HepG2 (cell line): Measurements from ENCODE around the gene ST8SIA2. TPM values are rescaled to one million over a fixed set of nuclear protein-coding genes. Genes with fewer than 3 reads are reported as not detected.

Experiments
- ATAC-seq: fragments of 200-7000 bp; cut with Tn5 transposase; 3 replicates; pipeline ENCODE4 v1.9.1; 2020; ENCODE audit warnings: mild to moderate bottlenecking, moderate library complexity
- BruUV-seq: library from RNA; stranded (reverse); fragments of 400-500 nt; replicated peaks from 2 replicates; lab custom pipeline; 2021; lab: Mats Ljungman, UMichigan
- CTCF ChIA-PET: fragments of 300-600 bp; formaldehyde crosslinking; extraction: SDS; loops from one replicate; lab custom pipeline; 2021; ENCODE audit warnings: low total read pairs, inconsistent platforms, low intra/inter-chr PET ratio; lab: Yijun Ruan, JAX
- POLR2A ChIA-PET: fragments of 350-600 bp; sonication (Branson Sonifier 250); formaldehyde crosslinking; loops from one replicate; lab custom pipeline; 2020; ENCODE audit warnings: antibody characterized with exemption, inconsistent platforms; lab: Yijun Ruan, JAX
- DNase-seq: peaks from one replicate; pipeline ENCODE4 v3.0.0-alpha.2; 2015; ENCODE audit warnings: low spot score
- FAIRE-seq: peaks from 3 replicates; lab custom pipeline; 2011; peaks lifted over from hg19 to GRCh38; lab: Jason Lieb, UNC
- H2AFZ ChIP-seq: one replicate; pipeline ENCODE4 v1.6.1; 2011; ENCODE audit warnings: low read length, inconsistent platforms
- H3K27ac ChIP-seq: fragments of 300-600 bp; 3 replicates; pipeline ENCODE4 v1.8.0; 2011; ENCODE audit warnings: mixed run types, mild to moderate bottlenecking, mixed read lengths, low read length, inconsistent platforms; ENCODE audit not compliant: insufficient read depth; ENCODE audit errors: extremely low read length
- H3K27me3 ChIP-seq, 2 experiments: fragments of 200-600 bp in 1 of 2; 2 replicates in 1 of 2; 3 replicates in 1 of 2; pipeline versions ENCODE4 v1.6.0 to v1.8.0; 2011; ENCODE audit warnings: low read length in 2 of 2, mild to moderate bottlenecking in 2 of 2, moderate library complexity in 2 of 2, inconsistent platforms in 1 of 2; ENCODE audit not compliant: insufficient read depth in 2 of 2, control insufficient read depth in 1 of 2
- H3K36me3 ChIP-seq, 2 experiments: fragments of 200-600 bp in 1 of 2; replicated peaks in 1 of 2; 2 replicates in 1 of 2; 3 replicates in 1 of 2; pipeline versions ENCODE4 v1.5.1 to v1.8.0; 2011; ENCODE audit warnings: low read length in 2 of 2, inconsistent platforms in 1 of 2; ENCODE audit not compliant: insufficient read depth in 2 of 2, control insufficient read depth in 1 of 2
- H3K4me1 ChIP-seq: 2 replicates; pipeline ENCODE4 v1.5.1; 2012; ENCODE audit warnings: low read length, inconsistent platforms; ENCODE audit not compliant: insufficient read depth
- H3K4me2 ChIP-seq: 2 replicates; pipeline ENCODE4 v1.6.0; 2011; ENCODE audit warnings: low read depth, low read length, inconsistent platforms
- H3K4me3 ChIP-seq, 3 experiments: fragments of 200-600 bp in 1 of 3; sonication (generic), shearing (Covaris generic) in 1 of 3; replicated peaks in 1 of 3; 2 replicates each; pipeline ENCODE4 v1.5.1; 2011 to 2016; ENCODE audit warnings: low read length in 3 of 3, inconsistent platforms in 2 of 3, low read depth in 2 of 3, mild to moderate bottlenecking in 2 of 3, control low read depth in 1 of 3, mixed read lengths in 1 of 3; ENCODE audit not compliant: insufficient read depth in 1 of 3
- H3K79me2 ChIP-seq: one replicate; pipeline ENCODE4 v1.6.1; 2011; ENCODE audit warnings: low read length, inconsistent platforms; ENCODE audit not compliant: insufficient read depth
- H3K9ac ChIP-seq: 2 replicates; pipeline ENCODE4 v1.6.0; 2011; ENCODE audit warnings: mild to moderate bottlenecking, low read depth, low read length, inconsistent platforms; ENCODE audit not compliant: insufficient read depth
- H3K9me3 ChIP-seq: 2 replicates; pipeline ENCODE4 v1.5.1; 2012; ENCODE audit warnings: mild to moderate bottlenecking, low read length
- H4K20me1 ChIP-seq: 2 replicates; pipeline ENCODE4 v1.6.0; 2011; ENCODE audit warnings: inconsistent platforms, mild to moderate bottlenecking, low read length, moderate library complexity; ENCODE audit not compliant: insufficient read depth
- BATF2 ChIP-seq: sonication (generic); formaldehyde crosslinking; IDR thresholded peaks from 2 replicates; pipeline ENCODE4 v1.8.0; 2022; ENCODE audit warnings: mild to moderate bottlenecking, missing genetic modification reagents, moderate library complexity
- HOXD1 ChIP-seq: sonication (generic); formaldehyde crosslinking; IDR thresholded peaks from 2 replicates; pipeline ENCODE4 v1.5.0; 2020; ENCODE audit warnings: missing genetic modification reagents
- KDM5B ChIP-seq: sonication (generic); formaldehyde crosslinking; IDR thresholded peaks from 2 replicates; pipeline ENCODE4 v1.4.0; 2020; ENCODE audit warnings: missing genetic modification reagents, mild to moderate bottlenecking, borderline replicate concordance
- KLF11 ChIP-seq: IDR thresholded peaks from 2 replicates; pipeline ENCODE4 v1.6.1; 2016; ENCODE audit warnings: missing compliant biosample characterization
- KLF12 ChIP-seq: sonication (generic); formaldehyde crosslinking; IDR thresholded peaks from 2 replicates; pipeline ENCODE4 v1.4.0; 2020; ENCODE audit warnings: missing genetic modification reagents, borderline replicate concordance
- MEF2D ChIP-seq: sonication (generic); formaldehyde crosslinking; IDR thresholded peaks from 2 replicates; pipeline ENCODE4 v1.5.1; 2020; ENCODE audit warnings: mild to moderate bottlenecking, missing genetic modification reagents
- NBN ChIP-seq: fragments of 450-650 bp; conservative IDR thresholded peaks from 2 replicates; pipeline ENCODE4 v1.6.1; 2017
- TARDBP ChIP-seq: sonication (generic); formaldehyde crosslinking; IDR thresholded peaks from 2 replicates; pipeline ENCODE4 v1.8.0; 2022; ENCODE audit warnings: mild to moderate bottlenecking, missing genetic modification reagents
- TP53 ChIP-seq: sonication (generic); formaldehyde crosslinking; conservative IDR thresholded peaks from 2 replicates; pipeline ENCODE4 v1.4.0; 2020; ENCODE audit warnings: missing genetic modification reagents
- ZNF20 ChIP-seq: sonication (generic); formaldehyde crosslinking; IDR thresholded peaks from 2 replicates; pipeline ENCODE4 v1.4.0; 2020; ENCODE audit warnings: mild to moderate bottlenecking, moderate library complexity, missing genetic modification reagents
- ZNF280D ChIP-seq: sonication (generic); formaldehyde crosslinking; IDR thresholded peaks from 2 replicates; pipeline ENCODE4 v1.5.1; 2020; ENCODE audit warnings: mild to moderate bottlenecking, missing genetic modification reagents
- ZNF335 ChIP-seq: sonication (generic); formaldehyde crosslinking; IDR thresholded peaks from 2 replicates; pipeline ENCODE4 v1.4.0; 2020; ENCODE audit warnings: missing genetic modification reagents
- ZNF558 ChIP-seq: sonication (generic); formaldehyde crosslinking; IDR thresholded peaks from 2 replicates; pipeline ENCODE4 v1.9.0; 2022; ENCODE audit warnings: mild to moderate bottlenecking, missing genetic modification reagents, borderline replicate concordance
- WGBS: methylation state at CpG from one replicate; pipeline ENCODE4 v1.1.6; 2017; ENCODE audit warnings: low lambda C conversion rate; 5-methylcytosine and 5-hydroxymethylcytosine counted together
- in situ Hi-C: cut with HindIII; loops from 2 replicates; pipeline ENCODE4 v1.10.0; 2017; ENCODE audit warnings: low pct_unique_long_range_greater_than_20kb; ENCODE audit not compliant: extremely low pct_ligation_motif_present
- intact Hi-C: fragments of 100-400 bp; cut with micrococcal nuclease; formaldehyde crosslinking; loops from one replicate; pipeline ENCODE4 v1.10.0; 2022; ENCODE audit not compliant: unreplicated experiment
- polyA plus RNA-seq, 8 experiments: library from polyadenylated mRNA; depleted of rRNA in 3 of 8; stranded (reverse) in 7 of 8; unstranded in 1 of 8; fragments of >200 nt; fragmentation: Illumina TruSeq in 4 of 8; extraction: Trizol in 4 of 8; gene quantifications; 2 replicates each; pipeline versions ENCODE4 v1.2.1 to v1.2.3, GENCODE V29; 2011 to 2016; ENCODE audit warnings: low read depth in 4 of 8, missing spikeins in 1 of 8, mixed read lengths in 1 of 8; ENCODE audit not compliant: insufficient read depth in 1 of 8
- total RNA-seq, 5 experiments: library from RNA; depleted of rRNA; stranded (reverse); fragments of >200 nt; fragmentation: Illumina TruSeq; extraction: Trizol; gene quantifications; 2 replicates each; pipeline ENCODE4 v1.2.3, GENCODE V29; 2016; ENCODE audit warnings: low read depth in 1 of 5

The ST8SIA2 gene
- total and polyA plus RNA-seq, 2 of the 13 experiments (the other 11 are each of a cell fraction or from before 2014, with no cell fraction given): not detected

GRCh38 chr15:92375057-92375456, 18.6 kb upstream of the ST8SIA2 start:
- ATAC-seq (no peak), DNase-seq (no peak), FAIRE-seq (no peak)
- BruUV-seq: no TSS peak
- intact Hi-C loops: no loop called here
- H3K36me3 ChIP-seq: no peaks in the 10 kb centered on the region
- H3K79me2 ChIP-seq: no peaks in the 10 kb centered on the region
- TF ChIP-seq ZNF280D (CRISPR knock-in tag): no peak
- no peak for TF ChIP-seq KLF12 (CRISPR knock-in tag)
- no peak for TF ChIP-seq TP53 (CRISPR knock-in tag)
- TF ChIP-seq NBN: no peak
- H3K9ac ChIP-seq: no peak overlapping the region
- H4K20me1 ChIP-seq: no peaks in the 10 kb centered on the region
- no peak overlapping the region for H3K4me3 ChIP-seq
- POLR2A ChIA-PET: no interaction called here
- WGBS: 0% methylated on average over 1 of the region's 1 CpG
- CTCF ChIA-PET: no interaction called here
- H3K9me3 ChIP-seq: no peaks in the 10 kb centered on the region
- H2AFZ ChIP-seq: no peak overlapping the region
- in situ Hi-C loops: no loop called here
- no peak overlapping the region for H3K4me2 ChIP-seq
- H3K27me3 ChIP-seq: peaks cover 0 to 2% of the 10 kb centered on the region in 2 experiments; a peak in 1 of 5 replicates
- no peaks in the 10 kb centered on the region for H3K4me1 ChIP-seq
- H3K27ac ChIP-seq: no peak overlapping the region

- TF ChIP-seq MEF2D (CRISPR knock-in tag) (no peak), BATF2 (CRISPR knock-in tag) (no peak), ZNF20 (CRISPR knock-in tag) (no peak), TARDBP (CRISPR knock-in tag) (no peak), ZNF558 (no peak), HOXD1 (CRISPR knock-in tag) (no peak), KLF11 (CRISPR knock-in tag) (no peak), KDM5B (CRISPR knock-in tag) (no peak), ZNF335 (CRISPR knock-in tag) (no peak)
- TF ChIP-seq, all 625 proteins: peak for 0
- Histone ChIP-seq H3K79me2 (no peaks in the 10 kb centered on the region), H2AFZ (no peak overlapping the region), H3K4me1 (no peaks in the 10 kb centered on the region), H3K4me3 (no peak overlapping the region), H3K4me2 (no peak overlapping the region), H3K27me3 (peaks cover 0 to 2% of the 10 kb centered on the region in 2 experiments; a peak in 1 of 5 replicates), H3K27ac (no peak overlapping the region), H3K36me3 (no peaks in the 10 kb centered on the region), H3K9ac (no peak overlapping the region), H3K9me3 (no peaks in the 10 kb centered on the region), H4K20me1 (no peaks in the 10 kb centered on the region)
- BruUV-seq: no TSS peak
- DNase-seq (no peak), ATAC-seq (no peak), FAIRE-seq (no peak)
- in situ Hi-C loops: no loop called here
- 5% methylated on average over 2 of the region's 3 CpGs for WGBS
- POLR2A ChIA-PET: no interaction called here
- intact Hi-C loops: no loop called here
- CTCF ChIA-PET: no interaction called here
Observed at GRCh38 chr15:92376109-92376508, 17.6 kb upstream of the ST8SIA2 start.
